Adrenal gland (tissue), 12 donors: ENCODE results near the gene EPS8L2. TPM values are rescaled to one million over a fixed set of nuclear protein-coding genes. Genes with fewer than 3 reads are reported as not detected.

Experiments
- DNase-seq, 7 donors: peaks; one replicate each; pipeline ENCODE4 v3.0.0-alpha.2; 2019 to 2020
- H3K27ac ChIP-seq, 5 donors: fragments of 200-600 bp; sonication (generic) in 4 of 5; 1 replicate in 3 of 5; 2 replicates in 2 of 5; pipeline versions ENCODE4 v1.5.1 to v1.8.0; 2016 to 2020; ENCODE audit warnings: mild to moderate bottlenecking in 1 of 5
- H3K27me3 ChIP-seq: fragments of 200-600 bp; 2 replicates; pipeline ENCODE4 v1.8.0; 2021
- H3K36me3 ChIP-seq, 2 donors: fragments of 200-600 bp; replicated peaks in 1 of 2; 1 replicate in 1 of 2; 2 replicates in 1 of 2; pipeline versions ENCODE4 v1.5.1 to v1.8.0; 2018 to 2022
- H3K4me1 ChIP-seq, 2 donors: fragments of 200-600 bp; replicated peaks in 1 of 2; 1 replicate in 1 of 2; 2 replicates in 1 of 2; pipeline versions ENCODE4 v1.5.1 to v1.8.0; 2018 to 2021
- H3K4me3 ChIP-seq, 4 donors: fragments of 200-600 bp; sonication (generic) in 3 of 4; one replicate each; pipeline ENCODE4 v1.5.1; 2016 to 2018
- H3K9me3 ChIP-seq, 3 donors: fragments of 200-600 bp; sonication (generic) in 1 of 3; replicated peaks in 1 of 3; 1 replicate in 2 of 3; 2 replicates in 1 of 3; pipeline versions ENCODE4 v1.5.1 to v1.8.0; 2016 to 2021
- POLR2A ChIP-seq, 2 donors: fragments of 450-650 bp; IDR thresholded peaks; one replicate each; pipeline ENCODE4 v1.6.1; 2017; ENCODE audit warnings: antibody characterized with exemption in 2 of 2, mild to moderate bottlenecking in 2 of 2, moderate library complexity in 1 of 2
- WGBS, 4 donors: extraction: QIAGEN DNeasy Blood & Tissue Kit in 2 of 4; methylation state at CpG; one replicate each; pipeline versions ENCODE4 v1.1.5 to v1.1.7; 2013 to 2017; 5-methylcytosine and 5-hydroxymethylcytosine counted together
- intact Hi-C, 2 donors: fragments of 100-400 bp; cut with DNase I; formaldehyde crosslinking; loops; one replicate each; pipeline versions ENCODE4 v1.14.1 to v1.15.0; 2022 to 2023
- polyA plus RNA-seq, 3 donors: library from polyadenylated mRNA; stranded (reverse); fragments of 200-250 nt in 2 of 3; fragments of 350-450 nt in 1 of 3; fragmentation: Illumina TruSeq in 1 of 3; extraction: RNeasy Lipid Tissue Mini Kit (QIAGEN cat#74804) in 1 of 3; gene quantifications; one replicate each; pipeline ENCODE4 v1.2.3, GENCODE V29; 2013 to 2014
- total RNA-seq, 9 donors: library from RNA; depleted of rRNA in 4 of 9; stranded (reverse); fragments of >200 nt in 4 of 9; fragments of 120-200 nt in 1 of 9; fragmentation: NEBNext Ultra II Directional in 1 of 9; extraction: Animal tissue kit (Norgen Biotek cat#: 25700) in 1 of 9; gene quantifications; one replicate each; pipeline versions ENCODE4 v1.1.0 to v1.2.4, GENCODE V29; 2013 to 2023
- TF ChIP-seq, protein P1 (sequence below), 6 experiments: fragments of 450-650 bp in 4 of 6; fragments of 200-600 bp in 2 of 6; sonication (generic) in 1 of 6; IDR thresholded peaks; 1 replicate in 5 of 6; 2 replicates in 1 of 6; pipeline versions ENCODE4 v1.5.1 to v1.8.0; 2016 to 2021; ENCODE audit warnings: antibody characterized with exemption in 6 of 6, mild to moderate bottlenecking in 2 of 6, moderate library complexity in 1 of 6
- donor health status: healthy with polysubstance abuse.
- donor health status: Bipolar disorder and iron deficiency.
- donor health status: DM: yes; HTN: yes; CAD: no.
- donor health status: DM: no; HTN: no; CAD: no.
- donor health status: DM: no; HTN: no; CAD: no.
- donor health status: DM: yes; HTN: yes; CAD: no.

The EPS8L2 gene
- total and polyA plus RNA-seq, 12 donors = 2.7 to 57.7 (median 33.0) TPM

DNA sequence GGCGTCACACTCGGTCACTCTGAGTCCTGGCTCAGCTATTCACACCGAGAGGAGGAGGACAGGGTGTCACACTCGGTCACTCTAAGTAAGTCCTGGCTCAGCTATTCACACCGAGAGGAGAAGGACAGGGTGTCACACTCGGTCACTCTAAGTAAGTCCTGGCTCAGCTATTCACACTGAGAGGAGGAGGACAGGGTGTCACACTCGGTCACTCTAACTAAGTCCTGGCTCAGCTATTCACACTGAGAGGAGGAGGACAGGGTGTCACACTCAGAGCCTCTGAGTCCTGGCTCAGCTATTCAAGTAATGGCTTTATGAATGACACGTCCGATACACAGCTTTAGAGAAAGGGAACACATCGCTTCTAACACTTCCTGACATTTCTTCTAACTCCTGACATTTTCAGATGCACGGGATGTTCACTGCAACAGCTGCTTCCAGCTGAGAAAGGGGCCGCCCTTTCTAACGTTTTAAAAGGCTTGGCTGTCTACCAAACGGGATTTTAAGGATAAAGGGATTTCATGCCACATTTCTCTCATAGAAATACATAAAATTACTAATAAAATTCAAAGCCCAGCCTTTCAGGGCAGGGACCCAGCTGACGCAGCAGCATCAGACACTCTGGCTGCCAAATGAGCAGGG lies 40.8 kb upstream of the EPS8L2 start:
- intact Hi-C loops = no loop called here
- Histone ChIP-seq H3K36me3 (peaks cover 0 to 7% of the 10 kb centered on the region in 2 donors), H3K4me3 (no peak overlapping the region), H3K27me3 (no peaks in the 10 kb centered on the region), H3K9me3 (no peaks in the 10 kb centered on the region), H3K27ac (peak overlapping the region in 4 of 5 donors; percentile 26 to 62 (median 28)), H3K4me1 (peaks cover 7 to 14% of the 10 kb centered on the region in 2 donors)
- WGBS, 4 donors = 63 to 75% (median 72%) methylated on average over 8 to 15 of the region's 15 CpGs
- no peak for TF ChIP-seq POLR2A (IDR thresholded peaks at IDR 0.05)
- TF ChIP-seq, protein P1, sequence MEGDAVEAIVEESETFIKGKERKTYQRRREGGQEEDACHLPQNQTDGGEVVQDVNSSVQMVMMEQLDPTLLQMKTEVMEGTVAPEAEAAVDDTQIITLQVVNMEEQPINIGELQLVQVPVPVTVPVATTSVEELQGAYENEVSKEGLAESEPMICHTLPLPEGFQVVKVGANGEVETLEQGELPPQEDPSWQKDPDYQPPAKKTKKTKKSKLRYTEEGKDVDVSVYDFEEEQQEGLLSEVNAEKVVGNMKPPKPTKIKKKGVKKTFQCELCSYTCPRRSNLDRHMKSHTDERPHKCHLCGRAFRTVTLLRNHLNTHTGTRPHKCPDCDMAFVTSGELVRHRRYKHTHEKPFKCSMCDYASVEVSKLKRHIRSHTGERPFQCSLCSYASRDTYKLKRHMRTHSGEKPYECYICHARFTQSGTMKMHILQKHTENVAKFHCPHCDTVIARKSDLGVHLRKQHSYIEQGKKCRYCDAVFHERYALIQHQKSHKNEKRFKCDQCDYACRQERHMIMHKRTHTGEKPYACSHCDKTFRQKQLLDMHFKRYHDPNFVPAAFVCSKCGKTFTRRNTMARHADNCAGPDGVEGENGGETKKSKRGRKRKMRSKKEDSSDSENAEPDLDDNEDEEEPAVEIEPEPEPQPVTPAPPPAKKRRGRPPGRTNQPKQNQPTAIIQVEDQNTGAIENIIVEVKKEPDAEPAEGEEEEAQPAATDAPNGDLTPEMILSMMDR (IDR thresholded peaks at IDR 0.05) = no peak
- no peak for DNase-seq

DNA sequence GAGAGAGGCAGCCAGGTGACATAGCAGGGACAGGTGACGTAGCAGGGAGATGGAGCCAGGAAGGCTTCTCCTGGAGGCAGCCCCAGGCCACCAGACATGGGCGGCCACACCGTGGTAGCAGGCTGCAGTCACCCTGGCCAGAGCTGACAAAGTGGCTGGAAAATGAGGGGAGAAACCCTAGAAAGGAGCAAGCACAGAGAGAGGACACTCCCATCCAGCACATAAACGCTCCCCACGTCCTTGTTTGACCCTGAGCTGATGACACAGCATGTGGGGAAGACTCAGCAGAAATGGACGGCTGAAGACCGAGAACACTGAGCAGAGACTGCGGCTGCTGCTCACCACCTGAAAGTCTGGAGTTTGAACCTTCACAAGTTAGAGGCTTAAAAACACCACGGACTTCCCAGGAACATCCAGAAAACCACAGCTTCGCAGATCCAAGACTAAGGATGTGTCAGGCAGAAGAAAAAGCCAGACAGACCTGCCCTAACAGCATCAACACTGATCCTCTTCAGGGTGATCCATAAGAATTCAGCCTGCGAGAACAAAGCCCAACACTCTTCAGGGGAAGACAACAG lies 40.2 kb upstream of the EPS8L2 start:
- peaks cover 0 to 7% of the 10 kb centered on the region in 2 donors for H3K36me3 ChIP-seq
- peak in 1 of 2 donors; percentile 37 for TF ChIP-seq POLR2A (IDR thresholded peaks at IDR 0.05)
- TF ChIP-seq, protein P1 (IDR thresholded peaks at IDR 0.05) = no peak
- intact Hi-C loops = no loop called here
- DNase-seq = peak; percentile 40 to 84 (median 69)
- peak overlapping the region in 4 of 5 donors; percentile 26 to 62 (median 28) for H3K27ac ChIP-seq
- H3K4me3 ChIP-seq = no peak overlapping the region
- peaks cover 7 to 14% of the 10 kb centered on the region in 2 donors for H3K4me1 ChIP-seq
- no peaks in the 10 kb centered on the region for H3K27me3 ChIP-seq
- WGBS, 4 donors = 39 to 60% (median 49%) methylated on average over 8 to 11 of the region's 11 CpGs
- H3K9me3 ChIP-seq = no peaks in the 10 kb centered on the region

DNA sequence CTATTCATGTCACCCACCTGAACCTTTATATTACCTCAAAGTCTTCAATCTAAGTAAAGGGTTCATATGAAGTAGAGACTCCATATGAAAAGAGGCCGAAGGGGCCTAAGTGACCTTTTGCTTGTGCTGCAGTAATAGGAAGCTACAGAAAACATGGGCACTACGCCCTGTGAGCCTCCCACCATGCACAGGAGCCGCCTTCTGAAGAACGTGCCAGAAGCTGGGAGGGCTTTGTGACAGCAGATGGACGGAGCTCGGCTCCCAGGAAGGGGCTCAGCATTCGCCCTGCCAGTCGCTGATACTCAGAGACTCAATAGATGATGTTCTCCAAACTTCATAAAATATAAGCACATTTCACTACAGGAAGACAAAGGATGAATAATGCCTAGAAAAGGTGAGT lies 32.2 kb upstream of the EPS8L2 start:
- Histone ChIP-seq H3K4me1 (no peaks in the 10 kb centered on the region), H3K27ac (no peak overlapping the region), H3K4me3 (no peak overlapping the region), H3K27me3 (no peaks in the 10 kb centered on the region), H3K9me3 (no peaks in the 10 kb centered on the region), H3K36me3 (peaks cover 0 to 32% of the 10 kb centered on the region in 2 donors)
- TF ChIP-seq POLR2A (IDR thresholded peaks at IDR 0.05) = no peak
- TF ChIP-seq, protein P1 (IDR thresholded peaks at IDR 0.05) = no peak
- WGBS, 4 donors = 92 to 95% (median 94%) methylated on average over 8 of the region's 8 CpGs
- intact Hi-C loops = no loop called here
- DNase-seq = no peak

DNA sequence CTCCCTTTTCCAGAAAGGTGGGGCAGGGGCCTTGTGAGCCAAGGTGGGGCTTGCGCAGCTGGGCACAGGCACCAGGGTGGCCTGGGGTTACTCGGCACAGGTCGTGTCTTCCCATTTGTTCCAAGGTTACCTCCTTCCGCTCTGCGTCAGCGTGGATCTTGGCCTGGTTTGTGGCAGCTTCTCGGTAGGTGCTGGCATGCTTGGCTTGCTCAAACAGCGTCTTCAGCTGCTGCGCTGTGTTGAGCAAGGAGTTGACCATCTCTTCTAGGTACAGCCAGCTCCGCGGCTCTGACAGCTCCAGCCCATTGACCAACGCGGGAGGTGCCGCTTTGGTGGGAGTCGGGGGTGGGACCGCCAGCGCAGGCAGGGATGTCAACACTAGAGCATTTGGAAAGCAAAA lies 31.6 kb upstream of the EPS8L2 start:
- WGBS, 4 donors = 87 to 92% (median 91%) methylated on average over 14 to 17 of the region's 17 CpGs
- peaks cover 0 to 35% of the 10 kb centered on the region in 2 donors for H3K36me3 ChIP-seq
- no peak for DNase-seq

More for the DNA sequence above, 31.6 kb upstream of the EPS8L2 start:
- Histone ChIP-seq H3K4me1 (no peaks in the 10 kb centered on the region), H3K9me3 (no peaks in the 10 kb centered on the region), H3K27me3 (no peaks in the 10 kb centered on the region), H3K27ac (no peak overlapping the region), H3K4me3 (no peak overlapping the region)
- TF ChIP-seq POLR2A (IDR thresholded peaks at IDR 0.05) = no peak
- TF ChIP-seq, protein P1 (IDR thresholded peaks at IDR 0.05) = no peak
- intact Hi-C loops = no loop called here
